PC-9 (cell line): ENCODE measurements around the gene CNGA1. TPM values are rescaled to one million over a fixed set of nuclear protein-coding genes. Genes with fewer than 3 reads are reported as not detected.
A peak's percentile ranks its signal among the peaks of the same experiment; 100 is the strongest.

Experiments used
- BruUV-seq: library from RNA; stranded (reverse); fragments of 400-500 nt; replicated peaks from 2 replicates; lab custom pipeline; 2021; lab: Mats Ljungman, UMichigan
- CTCF ChIA-PET: fragments of 300-600 bp; sonication (Branson Sonifier 250); formaldehyde crosslinking; loops from one replicate; lab custom pipeline; 2022; ENCODE audit warnings: antibody characterized with exemption; lab: Charles Lee
- POLR2A ChIA-PET: fragments of 300-600 bp; sonication (Branson Sonifier 250); formaldehyde crosslinking; loops from one replicate; lab custom pipeline; 2022; ENCODE audit warnings: antibody characterized with exemption; ENCODE audit not compliant: unreplicated experiment; lab: Charles Lee
- DNase-seq, 2 experiments: peaks; one replicate each; pipeline versions ENCODE4 v3.0.0 to v3.0.0-alpha.2; 2015 to 2022; ENCODE audit warnings: mixed read lengths in 1 of 2
- H2AFZ ChIP-seq: fragments of 200-600 bp; sonication (generic); 2 replicates; pipeline ENCODE4 v1.8.1; 2017; ENCODE audit warnings: antibody characterized with exemption
- H3F3A ChIP-seq: fragments of 200-600 bp; sonication (generic); 2 replicates; pipeline ENCODE4 v1.8.1; 2017; ENCODE audit warnings: antibody characterized with exemption, mild to moderate bottlenecking, low read depth; ENCODE audit not compliant: insufficient read depth
- H3K27ac ChIP-seq: fragments of 200-600 bp; sonication (generic); 2 replicates; pipeline ENCODE4 v1.6.1; 2016; ENCODE audit warnings: mixed run types
- H3K27me3 ChIP-seq: fragments of 200-600 bp; sonication (generic); 2 replicates; pipeline ENCODE4 v1.6.1; 2016; ENCODE audit warnings: low read depth, mixed run types; ENCODE audit not compliant: insufficient read depth
- H3K36me3 ChIP-seq: fragments of 200-600 bp; sonication (generic); 2 replicates; pipeline ENCODE4 v1.6.1; 2016; ENCODE audit warnings: low read depth, mixed run types
- H3K4me1 ChIP-seq: fragments of 200-600 bp; sonication (generic); replicated peaks from 2 replicates; pipeline ENCODE4 v1.6.1; 2016; ENCODE audit warnings: mixed run types; ENCODE audit not compliant: insufficient read depth
- H3K4me2 ChIP-seq: fragments of 200-600 bp; sonication (generic); 2 replicates; pipeline ENCODE4 v1.6.1; 2017; ENCODE audit warnings: mixed run types
- H3K4me3 ChIP-seq: fragments of 200-600 bp; sonication (generic); 2 replicates; pipeline ENCODE4 v1.6.1; 2016; ENCODE audit warnings: mixed run types
- H3K79me2 ChIP-seq: fragments of 200-600 bp; sonication (generic); 2 replicates; pipeline ENCODE4 v1.6.1; 2017; ENCODE audit warnings: low read depth, mixed run types
- H3K9me2 ChIP-seq: fragments of 200-600 bp; sonication (generic); 2 replicates; pipeline ENCODE4 v1.8.1; 2017; ENCODE audit warnings: mild to moderate bottlenecking; ENCODE audit not compliant: insufficient read depth
- H3K9me3 ChIP-seq: fragments of 200-600 bp; sonication (generic); 2 replicates; pipeline ENCODE4 v1.8.1; 2016; ENCODE audit warnings: low read depth; ENCODE audit not compliant: insufficient read depth
- H4K20me1 ChIP-seq: fragments of 200-600 bp; sonication (generic); 2 replicates; pipeline ENCODE4 v1.8.1; 2017; ENCODE audit not compliant: insufficient read depth
- CTCF ChIP-seq: fragments of 200-600 bp; sonication (generic); conservative IDR thresholded peaks from 2 replicates; pipeline ENCODE4 v1.6.1; 2017; ENCODE audit warnings: mixed run types, antibody characterized with exemption, mild to moderate bottlenecking, moderate library complexity
- EZH2 ChIP-seq: fragments of 200-600 bp; sonication (generic); IDR thresholded peaks from 2 replicates; pipeline ENCODE4 v1.8.0; 2017; ENCODE audit warnings: antibody characterized with exemption, low read depth
- intact Hi-C: fragments of 100-400 bp; cut with micrococcal nuclease; formaldehyde crosslinking; loops from one replicate; pipeline ENCODE4 v1.10.0; 2022; ENCODE audit not compliant: unreplicated experiment
- total RNA-seq: library from RNA; stranded (reverse); gene quantifications from 2 replicates; pipeline ENCODE4 v1.2.3, GENCODE V29; 2021

Gene CNGA1
- total RNA-seq, 1 experiment from 2014 or later: 1.8 TPM

- H3K9me3 ChIP-seq: no peaks in the 10 kb centered on the region; the same call in none of the 2 replicates
- no peak overlapping the region for H3K27ac ChIP-seq
- H2AFZ ChIP-seq: no peak overlapping the region; the same call in 1 of the 2 replicates
- TF ChIP-seq CTCF (no peak), EZH2 (no peak)
- CTCF ChIA-PET: no interaction called here
- H3F3A ChIP-seq: peaks cover 3% of the 10 kb centered on the region; the same call in 1 of the 2 replicates
- H3K27me3 ChIP-seq: no peaks in the 10 kb centered on the region
- no peaks in the 10 kb centered on the region for H3K9me2 ChIP-seq
- no peaks in the 10 kb centered on the region for H3K79me2 ChIP-seq
- POLR2A ChIA-PET: no interaction called here
- BruUV-seq: no TSS peak
- peak overlapping the region; percentile 35 for H3K4me2 ChIP-seq
- H3K4me1 ChIP-seq: peaks cover 16% of the 10 kb centered on the region
- peak in 1 of 2 experiments; percentile 66 for DNase-seq
- intact Hi-C loops: no loop called here
- H3K4me3 ChIP-seq: no peak overlapping the region
- no peaks in the 10 kb centered on the region for H3K36me3 ChIP-seq
- H4K20me1 ChIP-seq: no peaks in the 10 kb centered on the region
These were observed 42.4 kb upstream of the CNGA1 start for GRCh38 chr4:48058617-48059530.

- peaks cover 14% of the 10 kb centered on the region for H3K4me1 ChIP-seq
- H2AFZ ChIP-seq: no peak overlapping the region
- 0 out of 2 replicates have a peak, but pooled peaks cover 7% of the 10 kb centered on the region for H3F3A ChIP-seq
- no peaks in the 10 kb centered on the region for H3K27me3 ChIP-seq
- H3K79me2 ChIP-seq: no peaks in the 10 kb centered on the region
- H4K20me1 ChIP-seq: no peaks in the 10 kb centered on the region
- BruUV-seq: no TSS peak
- POLR2A ChIA-PET: no interaction called here
- CTCF ChIA-PET: no interaction called here
- no peak overlapping the region for H3K4me2 ChIP-seq
- DNase-seq: no peak
- no peaks in the 10 kb centered on the region for H3K36me3 ChIP-seq
- TF ChIP-seq CTCF (no peak), EZH2 (no peak)
- intact Hi-C loops: no loop called here
- no peaks in the 10 kb centered on the region for H3K9me2 ChIP-seq
- H3K27ac ChIP-seq: no peak overlapping the region
- no peak overlapping the region for H3K4me3 ChIP-seq
- H3K9me3 ChIP-seq: no peaks in the 10 kb centered on the region
These were observed 34.6 kb upstream of the CNGA1 start for GRCh38 chr4:48051078-48051477.

GRCh38 chr4:48049483-48049882 lies 33.0 kb upstream of the CNGA1 start:
- BruUV-seq: no TSS peak
- Histone ChIP-seq H3F3A (0 out of 2 replicates have a peak, but pooled peaks cover 7% of the 10 kb centered on the region), H3K9me3 (no peaks in the 10 kb centered on the region), H3K4me3 (no peak overlapping the region), H3K4me2 (no peak overlapping the region), H3K27me3 (no peaks in the 10 kb centered on the region), H2AFZ (no peak overlapping the region), H4K20me1 (no peaks in the 10 kb centered on the region), H3K4me1 (peaks cover 14% of the 10 kb centered on the region), H3K9me2 (no peaks in the 10 kb centered on the region), H3K79me2 (no peaks in the 10 kb centered on the region), H3K36me3 (no peaks in the 10 kb centered on the region), H3K27ac (no peak overlapping the region)
- no peak for DNase-seq
- ChIA-PET CTCF (no interaction called here), POLR2A (interaction anchor here (0.6 kb wide), 1 partner anchor 27 kb away, joined by 9 read pairs; no protein-coding TSS in a partner anchor)
- intact Hi-C loops: no loop called here
- TF ChIP-seq EZH2: no peak
